ENCODE measurements around the gene NSD1. TPM values are rescaled to one million over a fixed set of nuclear protein-coding genes. Genes with fewer than 3 reads are reported as not detected.

NSD1 gene
- total and polyA plus RNA-seq, 2 of the 8 experiments (the other 6 are each of a cell fraction or from before 2014, with no cell fraction given), result 22.8 to 168 TPM

DNA sequence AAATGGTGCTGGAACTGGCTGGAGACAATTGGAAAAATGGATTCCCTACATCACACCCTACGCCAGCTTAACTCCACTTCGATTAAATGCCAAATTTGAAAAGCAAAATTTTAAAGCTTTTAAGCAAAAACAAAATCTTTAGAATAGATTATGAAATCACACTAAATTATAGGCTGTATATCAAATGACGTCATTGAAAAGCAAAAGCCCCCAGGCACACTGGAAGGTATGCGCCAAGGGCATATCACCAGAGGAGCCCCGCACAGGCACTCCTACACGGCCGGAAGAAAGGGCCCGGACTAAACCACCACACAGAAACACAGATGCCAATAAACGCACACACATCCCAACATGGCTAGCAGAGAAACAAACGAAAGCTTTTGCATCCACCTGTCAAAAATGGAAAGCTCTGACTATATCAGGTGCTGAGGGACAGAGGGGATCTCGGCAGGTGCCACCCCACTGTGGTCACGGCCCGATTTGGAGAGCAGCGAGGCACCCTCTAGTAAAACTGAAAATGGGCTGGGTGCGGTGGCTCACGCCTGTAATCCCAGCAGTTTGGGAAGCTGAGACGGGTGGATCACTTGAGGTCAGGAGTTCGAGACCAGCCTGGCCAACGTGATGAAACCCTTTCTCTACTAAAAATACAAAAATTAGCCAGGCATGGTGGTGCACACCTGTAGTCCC lies 195.1 kb downstream of the NSD1 start:
- H2BK20ac ChIP-seq (ENCODE audit: low read length), result no peak overlapping the region
- H3K27me3 ChIP-seq (replicated peaks in 1 of 4; ENCODE audit: control insufficient read depth in 3 of 4, extremely low read depth in 1 of 4, insufficient read depth in 3 of 4, low read length in 3 of 4), result no peaks in the 10 kb centered on the region
- no peak overlapping the region for H3K4me3 ChIP-seq (ENCODE audit: extremely low read depth in 1 of 4, insufficient read depth in 2 of 4, low read depth in 3 of 4, low read length in 4 of 4)
- no peaks in the 10 kb centered on the region for H3K79me2 ChIP-seq (ENCODE audit: control insufficient read depth in 1 of 2, insufficient read depth in 2 of 2, low read length in 2 of 2)
- 0 out of 2 replicates have a peak overlapping the region, but pooled peaks have one; percentile 29 for H2BK15ac ChIP-seq (ENCODE audit: low read length)
- ChIA-PET CTCF (ENCODE audit: partially characterized antibody) (interaction anchor here (1.0 to 2.5 kb wide), 5 partner anchors 19 to 194 kb away, joined by 3 to 18 read pairs (median 4); partner anchors contain the start of gene LMAN2), POLR2A (ENCODE audit: partially characterized antibody) (interaction anchor here (0.8 to 2.0 kb wide), 5 partner anchors 13 to 35 kb away, joined by 3 to 7 read pairs (median 3); partner anchors contain the start of gene LMAN2)
- no peak overlapping the region for H2BK120ac ChIP-seq (replicated peaks; ENCODE audit: low read depth, low read length)
- peaks cover 0 to 2% of the 10 kb centered on the region in 2 experiments for H4K20me1 ChIP-seq (replicated peaks in 1 of 2; ENCODE audit: control insufficient read depth in 1 of 2, insufficient read depth in 2 of 2, low read length in 2 of 2)
- H3K18ac ChIP-seq (ENCODE audit: extremely low read depth, low read length), result no peak overlapping the region
- no peaks in the 10 kb centered on the region for H3K9me3 ChIP-seq (ENCODE audit: insufficient read depth in 2 of 2, low read depth in 1 of 2, low read length in 1 of 2)
- no peak overlapping the region for H3K14ac ChIP-seq (ENCODE audit: insufficient read length)
- H3K27ac ChIP-seq (ENCODE audit: low read depth, low read length), result no peak overlapping the region
- H2AK5ac ChIP-seq (ENCODE audit: low read depth, low read length), result no peak overlapping the region
- no peaks in the 10 kb centered on the region for H3K23me2 ChIP-seq (ENCODE audit: low read depth, low read length)
- no peak overlapping the region for H4K91ac ChIP-seq (replicated peaks; ENCODE audit: insufficient read length, low read length)
- H3K23ac ChIP-seq (ENCODE audit: insufficient read length), result no peak overlapping the region
- H2BK5ac ChIP-seq (ENCODE audit: low read depth, low read length), result no peak overlapping the region
- peaks cover 0 to 7% (median 2%) of the 10 kb centered on the region in 4 experiments; a peak in 5 of 7 replicates for H3K4me1 ChIP-seq (replicated peaks in 1 of 4; ENCODE audit: control insufficient read depth in 3 of 4, insufficient read depth in 4 of 4, low read length in 3 of 4)
- no peak for DNase-seq (ENCODE audit: low read depth in 1 of 2, low spot score in 2 of 2)
- H4K5ac ChIP-seq (ENCODE audit: insufficient read length, low read depth, low read length), result no peak overlapping the region
- H3K9ac ChIP-seq (replicated peaks in 1 of 4; ENCODE audit: extremely low read depth in 1 of 4, low read depth in 3 of 4, low read length in 3 of 4), result no peak overlapping the region
- WGBS, 2 experiments (ENCODE audit: extremely low coverage in 1 of 2, insufficient coverage in 1 of 2, insufficient read length in 1 of 2, insufficient replicate concordance in 2 of 2, low coverage in 1 of 2, low lambda C conversion rate in 2 of 2, missing lambda C conversion rate in 1 of 2), result 87% methylated on average over 19 of the region's 19 CpGs; no CpG with 5 or more reads in 1 of the 2 experiments
- no peak overlapping the region for H4K8ac ChIP-seq (ENCODE audit: extremely low read depth, insufficient read depth, low read length)
- H3K4ac ChIP-seq (replicated peaks; ENCODE audit: insufficient read length, low read depth, low read length), result no peak overlapping the region
- no peak overlapping the region for H3K56ac ChIP-seq (replicated peaks; ENCODE audit: insufficient read length, low read depth, low read length)
- H3K4me2 ChIP-seq (ENCODE audit: insufficient read depth in 1 of 2, low read depth in 2 of 2, low read length in 2 of 2), result no peak overlapping the region
- peaks cover 0 to 13% (median 7%) of the 10 kb centered on the region in 4 experiments; a peak in 6 of 8 replicates for H3K36me3 ChIP-seq (ENCODE audit: control insufficient read depth in 2 of 4, insufficient read depth in 4 of 4, low read length in 3 of 4)
- no peak for FAIRE-seq
- H3K79me1 ChIP-seq (ENCODE audit: low read depth, low read length), result no peaks in the 10 kb centered on the region
- no peak overlapping the region for H2BK12ac ChIP-seq (ENCODE audit: low read depth, low read length)
- no peak overlapping the region for H2AFZ ChIP-seq (ENCODE audit: low read length)
- TF ChIP-seq CTBP2 (IDR thresholded peaks at IDR 0.05; ENCODE audit: borderline replicate concordance, insufficient read depth, insufficient read length, low read length) (no peak), TAF1 (IDR thresholded peaks at IDR 0.05; ENCODE audit: low read depth, low read length) (no peak), HDAC6 (IDR thresholded peaks at IDR 0.05; ENCODE audit: low read depth, low read length) (no peak), NRF1 (IDR thresholded peaks at IDR 0.05; ENCODE audit: low read depth, low read length) (no peak), ASH2L (IDR thresholded peaks at IDR 0.05; ENCODE audit: low read length) (no peak), TAF7 (optimal IDR thresholded peaks at IDR 0.05; ENCODE audit: borderline replicate concordance, low read depth, low read length) (no peak), CBX5 (IDR thresholded peaks at IDR 0.05; ENCODE audit: low read depth, low read length) (no peak), RFX5 (IDR thresholded peaks at IDR 0.05; ENCODE audit: borderline replicate concordance, low read depth, low read length) (no peak), RBBP5 (IDR thresholded peaks at IDR 0.05; ENCODE audit: borderline replicate concordance, low read depth, low read length) (no peak)
- TF ChIP-seq, protein P1, sequence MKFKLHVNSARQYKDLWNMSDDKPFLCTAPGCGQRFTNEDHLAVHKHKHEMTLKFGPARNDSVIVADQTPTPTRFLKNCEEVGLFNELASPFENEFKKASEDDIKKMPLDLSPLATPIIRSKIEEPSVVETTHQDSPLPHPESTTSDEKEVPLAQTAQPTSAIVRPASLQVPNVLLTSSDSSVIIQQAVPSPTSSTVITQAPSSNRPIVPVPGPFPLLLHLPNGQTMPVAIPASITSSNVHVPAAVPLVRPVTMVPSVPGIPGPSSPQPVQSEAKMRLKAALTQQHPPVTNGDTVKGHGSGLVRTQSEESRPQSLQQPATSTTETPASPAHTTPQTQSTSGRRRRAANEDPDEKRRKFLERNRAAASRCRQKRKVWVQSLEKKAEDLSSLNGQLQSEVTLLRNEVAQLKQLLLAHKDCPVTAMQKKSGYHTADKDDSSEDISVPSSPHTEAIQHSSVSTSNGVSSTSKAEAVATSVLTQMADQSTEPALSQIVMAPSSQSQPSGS (IDR thresholded peaks at IDR 0.05; ENCODE audit: low read length), result no peak
